Prostate gland (tissue), 2 donors: ENCODE measurements around the gene DHX8. TPM values are rescaled to one million over a fixed set of nuclear protein-coding genes. Genes with fewer than 3 reads are reported as not detected.

Experiments
- DNase-seq: peaks from one replicate; pipeline ENCODE4 v3.0.0-alpha.2; 2019; ENCODE audit warnings: low spot score
- H3K27ac ChIP-seq, 2 donors: fragments of 200-600 bp; sonication (generic); 2 replicates each; pipeline ENCODE4 v1.5.1; 2017 to 2019
- H3K27me3 ChIP-seq: fragments of 200-600 bp; sonication (generic); replicated peaks from 2 replicates; pipeline ENCODE4 v1.5.1; 2019; ENCODE audit not compliant: insufficient read depth
- H3K36me3 ChIP-seq, 2 donors: fragments of 200-600 bp; sonication (generic); 1 replicate in 1 of 2; 2 replicates in 1 of 2; pipeline versions ENCODE4 v1.5.1 to v1.8.1; 2017 to 2019
- H3K4me1 ChIP-seq: fragments of 200-600 bp; sonication (generic); replicated peaks from 2 replicates; pipeline ENCODE4 v1.5.1; 2019
- H3K4me3 ChIP-seq, 2 donors: fragments of 200-600 bp; sonication (generic); 2 replicates each; pipeline ENCODE4 v1.5.1; 2017 to 2019
- H3K9me3 ChIP-seq: fragments of 200-600 bp; sonication (generic); 2 replicates; pipeline ENCODE4 v1.5.1; 2017
- POLR2A ChIP-seq: fragments of 450-650 bp; IDR thresholded peaks from one replicate; pipeline ENCODE4 v1.6.1; 2016; ENCODE audit warnings: antibody characterized with exemption, mild to moderate bottlenecking
- POLR2AphosphoS5 ChIP-seq: sonication (generic); formaldehyde crosslinking; IDR thresholded peaks from one replicate; pipeline ENCODE4 v1.6.1; 2017; ENCODE audit warnings: antibody characterized with exemption
- WGBS: methylation state at CpG from one replicate; pipeline ENCODE4 v1.1.5; 2018; 5-methylcytosine and 5-hydroxymethylcytosine counted together
- intact Hi-C: fragments of 100-400 bp; cut with DNase I; formaldehyde crosslinking; loops from one replicate; pipeline ENCODE4 v1.14.2; 2022
- total RNA-seq, 2 donors: library from RNA; depleted of rRNA; stranded (reverse); fragments of >200 nt; gene quantifications; one replicate each; pipeline ENCODE4 v1.1.0, GENCODE V29; 2016
- TF ChIP-seq, protein P1 (sequence below), 4 experiments: fragments of 200-600 bp in 2 of 4; fragments of 450-650 bp in 2 of 4; sonication (generic) in 2 of 4; IDR thresholded peaks; 1 replicate in 3 of 4; 2 replicates in 1 of 4; pipeline ENCODE4 v1.5.1; 2016 to 2019; ENCODE audit warnings: antibody characterized with exemption in 4 of 4, mild to moderate bottlenecking in 2 of 4, moderate library complexity in 2 of 4

Gene DHX8
- total RNA-seq, 2 donors from 2014 or later = 35.7 to 52.9 TPM

- no peaks in the 10 kb centered on the region for H3K36me3 ChIP-seq
- no peak for DNase-seq
- no peaks in the 10 kb centered on the region for H3K9me3 ChIP-seq
- H3K4me3 ChIP-seq = no peak overlapping the region
- TF ChIP-seq POLR2AphosphoS5 = no peak
- TF ChIP-seq, protein P1, sequence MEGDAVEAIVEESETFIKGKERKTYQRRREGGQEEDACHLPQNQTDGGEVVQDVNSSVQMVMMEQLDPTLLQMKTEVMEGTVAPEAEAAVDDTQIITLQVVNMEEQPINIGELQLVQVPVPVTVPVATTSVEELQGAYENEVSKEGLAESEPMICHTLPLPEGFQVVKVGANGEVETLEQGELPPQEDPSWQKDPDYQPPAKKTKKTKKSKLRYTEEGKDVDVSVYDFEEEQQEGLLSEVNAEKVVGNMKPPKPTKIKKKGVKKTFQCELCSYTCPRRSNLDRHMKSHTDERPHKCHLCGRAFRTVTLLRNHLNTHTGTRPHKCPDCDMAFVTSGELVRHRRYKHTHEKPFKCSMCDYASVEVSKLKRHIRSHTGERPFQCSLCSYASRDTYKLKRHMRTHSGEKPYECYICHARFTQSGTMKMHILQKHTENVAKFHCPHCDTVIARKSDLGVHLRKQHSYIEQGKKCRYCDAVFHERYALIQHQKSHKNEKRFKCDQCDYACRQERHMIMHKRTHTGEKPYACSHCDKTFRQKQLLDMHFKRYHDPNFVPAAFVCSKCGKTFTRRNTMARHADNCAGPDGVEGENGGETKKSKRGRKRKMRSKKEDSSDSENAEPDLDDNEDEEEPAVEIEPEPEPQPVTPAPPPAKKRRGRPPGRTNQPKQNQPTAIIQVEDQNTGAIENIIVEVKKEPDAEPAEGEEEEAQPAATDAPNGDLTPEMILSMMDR (IDR thresholded peaks at IDR 0.05) = no peak
- TF ChIP-seq POLR2A = no peak
- no peaks in the 10 kb centered on the region for H3K4me1 ChIP-seq
- 96% methylated on average over 7 of the region's 7 CpGs for WGBS
- no peaks in the 10 kb centered on the region for H3K27me3 ChIP-seq
- intact Hi-C loops = no loop called here
- no peak overlapping the region for H3K27ac ChIP-seq
These were observed 77.0 kb downstream of the DHX8 start for GRCh38 chr17:43560461-43561427.

- TF ChIP-seq POLR2A = no peak
- no peak for TF ChIP-seq POLR2AphosphoS5
- TF ChIP-seq, protein P1 (IDR thresholded peaks at IDR 0.05) = no peak
- 5% methylated on average over 19 of the region's 19 CpGs for WGBS
- Histone ChIP-seq H3K9me3 (no peaks in the 10 kb centered on the region), H3K27ac (no peak overlapping the region), H3K4me1 (no peaks in the 10 kb centered on the region), H3K4me3 (no peak overlapping the region), H3K36me3 (no peaks in the 10 kb centered on the region), H3K27me3 (no peaks in the 10 kb centered on the region)
- intact Hi-C loops = no loop called here
- DNase-seq = no peak
These were observed 79.2 kb downstream of the DHX8 start for GRCh38 chr17:43562679-43563599.

- intact Hi-C loops = no loop called here
- Histone ChIP-seq H3K9me3 (no peaks in the 10 kb centered on the region), H3K36me3 (no peaks in the 10 kb centered on the region), H3K4me1 (no peaks in the 10 kb centered on the region), H3K27me3 (no peaks in the 10 kb centered on the region), H3K4me3 (no peak overlapping the region), H3K27ac (no peak overlapping the region)
- TF ChIP-seq POLR2A (no peak), POLR2AphosphoS5 (no peak)
- TF ChIP-seq, protein P1 (IDR thresholded peaks at IDR 0.05) = no peak
- WGBS = 71% methylated on average over 15 of the region's 15 CpGs
- no peak for DNase-seq
These were observed 80.1 kb downstream of the DHX8 start for GRCh38 chr17:43563600-43564594.

DNA sequence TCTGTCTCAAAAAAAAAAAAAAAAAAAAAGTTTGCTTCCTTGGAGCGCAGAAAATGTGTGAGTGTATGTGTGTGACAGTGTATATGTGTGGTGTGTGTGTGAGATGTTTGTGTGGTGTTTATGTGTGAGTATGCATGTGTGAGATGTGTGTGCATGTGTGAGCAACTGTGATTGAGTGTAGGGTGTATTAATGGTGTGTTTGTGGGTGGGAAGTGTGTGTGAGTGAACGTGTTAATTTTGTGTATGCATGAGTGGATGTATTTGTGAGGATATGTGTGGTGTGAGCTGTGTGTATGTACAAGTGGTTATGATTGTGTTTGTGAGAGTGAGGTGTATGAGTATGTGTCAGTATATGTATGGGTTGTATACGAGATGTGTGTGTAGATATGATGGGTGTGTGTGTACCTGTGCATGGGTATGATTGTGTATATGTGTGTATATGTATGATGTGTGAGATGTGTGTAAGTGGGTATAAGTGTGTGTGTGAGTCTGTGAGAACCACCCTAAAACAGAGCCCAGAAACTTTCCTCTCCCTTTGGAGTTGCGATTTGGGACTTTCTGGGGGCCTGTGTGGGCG is 84.8 kb downstream of the DHX8 start:
- no peak overlapping the region for H3K4me3 ChIP-seq
- TF ChIP-seq, protein P1 (IDR thresholded peaks at IDR 0.05) = no peak
- TF ChIP-seq POLR2AphosphoS5 = no peak
- TF ChIP-seq POLR2A = no peak
- H3K27me3 ChIP-seq = no peaks in the 10 kb centered on the region
- intact Hi-C loops = no loop called here
- 90% methylated on average over 5 of the region's 5 CpGs for WGBS
- no peak for DNase-seq
- no peaks in the 10 kb centered on the region for H3K9me3 ChIP-seq
- H3K27ac ChIP-seq = no peak overlapping the region
- no peaks in the 10 kb centered on the region for H3K4me1 ChIP-seq
- H3K36me3 ChIP-seq = no peaks in the 10 kb centered on the region
